ENCODE measurements around the gene KCNE5.

The KCNE5 gene

GRCh38 chrX:109619771-109620170, 5.2 kb downstream of the KCNE5 start:
- Histone ChIP-seq H3K36me3 (ENCODE audit: control insufficient read depth, low read length) (no peaks in the 10 kb centered on the region), H3K9me3 (ENCODE audit: control insufficient read depth, insufficient read depth, low read length) (no peaks in the 10 kb centered on the region), H3K27me3 (ENCODE audit: control insufficient read depth, low read length) (no peaks in the 10 kb centered on the region), H3K4me2 (ENCODE audit: low read length) (no peak overlapping the region), H3K9me2 (replicated peaks; ENCODE audit: control insufficient read depth, low read length) (no peaks in the 10 kb centered on the region), H3K4me1 (ENCODE audit: control insufficient read depth, low read length) (no peaks in the 10 kb centered on the region), H3K79me2 (ENCODE audit: control insufficient read depth, low read length) (no peaks in the 10 kb centered on the region), H3K27ac (ENCODE audit: low read depth, low read length) (no peak overlapping the region), H4K20me1 (ENCODE audit: control insufficient read depth, insufficient read depth, low read depth, low read length) (no peaks in the 10 kb centered on the region), H3K4me3 (ENCODE audit: low read length) (no peak overlapping the region), H3F3A (ENCODE audit: control insufficient read depth, insufficient read depth) (no peaks in the 10 kb centered on the region)
- TF ChIP-seq CTCF (IDR thresholded peaks at IDR 0.05; ENCODE audit: low read depth, low read length, poor library complexity, severe bottlenecking) (no peak), EZH2phosphoT487 (IDR thresholded peaks at IDR 0.05; ENCODE audit: borderline replicate concordance, low read length) (no peak)

GRCh38 chrX:109614951-109615350, 10.0 kb downstream of the KCNE5 start:
- H3K27me3 ChIP-seq (ENCODE audit: control insufficient read depth, low read length) = no peaks in the 10 kb centered on the region
- H3K36me3 ChIP-seq (ENCODE audit: control insufficient read depth, low read length) = no peaks in the 10 kb centered on the region
- H3K9me3 ChIP-seq (ENCODE audit: control insufficient read depth, insufficient read depth, low read length) = no peaks in the 10 kb centered on the region
- H4K20me1 ChIP-seq (ENCODE audit: control insufficient read depth, insufficient read depth, low read depth, low read length) = no peaks in the 10 kb centered on the region
- no peaks in the 10 kb centered on the region for H3F3A ChIP-seq (ENCODE audit: control insufficient read depth, insufficient read depth)
- TF ChIP-seq EZH2phosphoT487 (IDR thresholded peaks at IDR 0.05; ENCODE audit: borderline replicate concordance, low read length) = no peak
- TF ChIP-seq CTCF (IDR thresholded peaks at IDR 0.05; ENCODE audit: low read depth, low read length, poor library complexity, severe bottlenecking) = no peak
- no peak overlapping the region for H3K4me2 ChIP-seq (ENCODE audit: low read length)
- H3K27ac ChIP-seq (ENCODE audit: low read depth, low read length) = no peak overlapping the region
- no peaks in the 10 kb centered on the region for H3K79me2 ChIP-seq (ENCODE audit: control insufficient read depth, low read length)
- H3K4me3 ChIP-seq (ENCODE audit: low read length) = no peak overlapping the region
- no peaks in the 10 kb centered on the region for H3K9me2 ChIP-seq (replicated peaks; ENCODE audit: control insufficient read depth, low read length)
- no peaks in the 10 kb centered on the region for H3K4me1 ChIP-seq (ENCODE audit: control insufficient read depth, low read length)

- Histone ChIP-seq H3K36me3 (ENCODE audit: control insufficient read depth, low read length) (no peaks in the 10 kb centered on the region), H3K9me3 (ENCODE audit: control insufficient read depth, insufficient read depth, low read length) (no peaks in the 10 kb centered on the region), H3K27me3 (ENCODE audit: control insufficient read depth, low read length) (no peaks in the 10 kb centered on the region), H3F3A (ENCODE audit: control insufficient read depth, insufficient read depth) (no peaks in the 10 kb centered on the region), H3K4me1 (ENCODE audit: control insufficient read depth, low read length) (no peaks in the 10 kb centered on the region), H3K4me3 (ENCODE audit: low read length) (no peak overlapping the region), H4K20me1 (ENCODE audit: control insufficient read depth, insufficient read depth, low read depth, low read length) (no peaks in the 10 kb centered on the region), H3K27ac (ENCODE audit: low read depth, low read length) (no peak overlapping the region), H3K4me2 (ENCODE audit: low read length) (no peak overlapping the region), H3K9me2 (replicated peaks; ENCODE audit: control insufficient read depth, low read length) (no peaks in the 10 kb centered on the region), H3K79me2 (ENCODE audit: control insufficient read depth, low read length) (no peaks in the 10 kb centered on the region)
- no peak for TF ChIP-seq EZH2phosphoT487 (IDR thresholded peaks at IDR 0.05; ENCODE audit: borderline replicate concordance, low read length)
- TF ChIP-seq CTCF (IDR thresholded peaks at IDR 0.05; ENCODE audit: low read depth, low read length, poor library complexity, severe bottlenecking) = no peak
These were observed 23.5 kb downstream of the KCNE5 start for GRCh38 chrX:109601486-109601885.

- H3K4me3 ChIP-seq (ENCODE audit: low read length) = no peak overlapping the region
These were observed 24.7 kb downstream of the KCNE5 start for GRCh38 chrX:109600237-109600651.

More at GRCh38 chrX:109600237-109600651, 24.7 kb downstream of the KCNE5 start:
- TF ChIP-seq CTCF (IDR thresholded peaks at IDR 0.05; ENCODE audit: low read depth, low read length, poor library complexity, severe bottlenecking) (no peak), EZH2phosphoT487 (IDR thresholded peaks at IDR 0.05; ENCODE audit: borderline replicate concordance, low read length) (no peak)
- H3K9me3 ChIP-seq (ENCODE audit: control insufficient read depth, insufficient read depth, low read length) = no peaks in the 10 kb centered on the region
- no peaks in the 10 kb centered on the region for H3K4me1 ChIP-seq (ENCODE audit: control insufficient read depth, low read length)
- H3K79me2 ChIP-seq (ENCODE audit: control insufficient read depth, low read length) = no peaks in the 10 kb centered on the region
- no peaks in the 10 kb centered on the region for H3K9me2 ChIP-seq (replicated peaks; ENCODE audit: control insufficient read depth, low read length)
- no peak overlapping the region for H3K4me2 ChIP-seq (ENCODE audit: low read length)
- H3F3A ChIP-seq (ENCODE audit: control insufficient read depth, insufficient read depth) = no peaks in the 10 kb centered on the region
- H3K27me3 ChIP-seq (ENCODE audit: control insufficient read depth, low read length) = no peaks in the 10 kb centered on the region
- no peaks in the 10 kb centered on the region for H3K36me3 ChIP-seq (ENCODE audit: control insufficient read depth, low read length)
- H4K20me1 ChIP-seq (ENCODE audit: control insufficient read depth, insufficient read depth, low read depth, low read length) = no peaks in the 10 kb centered on the region
- H3K27ac ChIP-seq (ENCODE audit: low read depth, low read length) = no peak overlapping the region

Measured in DOHH2 (cell line).